HFFc6 (cell line): ENCODE results near the gene ARL13B. TPM values are rescaled to one million over a fixed set of nuclear protein-coding genes. Genes with fewer than 3 reads are reported as not detected.

Experiments
- DNase-seq: peaks from one replicate; pipeline ENCODE4 v3.0.0-alpha.2; 2018
- H3K27ac Mint-ChIP-seq: 2 replicates; pipeline ENCODE4 v1.8.0; 2020; ENCODE audit warnings: mild to moderate bottlenecking, mixed read lengths
- H3K27me3 Mint-ChIP-seq: 2 replicates; pipeline ENCODE4 v1.8.0; 2021; ENCODE audit warnings: mild to moderate bottlenecking, moderate library complexity, mixed read lengths; ENCODE audit not compliant: insufficient read depth
- H3K36me3 Mint-ChIP-seq: 2 replicates; pipeline ENCODE4 v1.8.0; 2021; ENCODE audit warnings: low read depth, mixed read lengths
- H3K4me1 Mint-ChIP-seq: 2 replicates; pipeline ENCODE4 v1.8.0; 2020; ENCODE audit warnings: low read depth, mixed read lengths
- H3K4me3 Mint-ChIP-seq: 2 replicates; pipeline ENCODE4 v1.8.0; 2020; ENCODE audit warnings: mild to moderate bottlenecking, moderate library complexity, mixed read lengths
- H3K9me3 Mint-ChIP-seq: 2 replicates; pipeline ENCODE4 v1.8.0; 2020; ENCODE audit warnings: mild to moderate bottlenecking, mixed read lengths
- total RNA-seq, 6 experiments: library from RNA; stranded (reverse); fragmentation: NEBNext Ultra II Directional; extraction: Animal tissue kit (Norgen Biotek cat#: 25700); gene quantifications; 2 replicates in 1 of 6; 3 replicates in 5 of 6; pipeline ENCODE4 v1.2.3, GENCODE V29; 2021
- TF ChIP-seq, protein P1 (sequence below): fragments of 200-600 bp; sonication (generic); IDR thresholded peaks from 2 replicates; pipeline ENCODE4 v1.5.0; 2021; ENCODE audit warnings: antibody characterized with exemption, mild to moderate bottlenecking

The ARL13B gene
- total RNA-seq, 6 experiments from 2014 or later: 5.0 to 10.6 (median 8.5) TPM

DNA sequence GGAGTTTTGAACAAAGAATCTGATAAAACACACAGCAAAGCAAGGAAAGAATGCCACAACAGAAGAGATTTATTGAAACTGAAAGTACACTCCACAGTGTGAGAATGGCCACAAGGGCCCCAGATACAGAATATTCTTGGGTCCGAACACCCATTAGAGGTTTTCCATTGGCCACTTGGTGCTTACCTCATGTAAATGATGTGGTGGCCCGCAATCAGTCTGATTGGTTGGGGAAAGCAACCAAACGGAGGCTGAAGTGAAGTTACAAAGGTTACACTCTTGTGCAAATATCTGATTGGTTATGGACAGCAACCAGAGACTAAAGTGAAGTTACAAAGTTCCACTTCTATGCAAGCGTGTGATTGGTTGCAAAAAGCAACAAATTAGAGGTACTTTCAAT lies 103.3 kb downstream of the ARL13B start:
- peaks cover 2% of the 10 kb centered on the region; the same call in 1 of the 2 replicates for H3K27me3 Mint-ChIP-seq
- no peaks in the 10 kb centered on the region for H3K4me1 Mint-ChIP-seq
- no peak overlapping the region for H3K4me3 Mint-ChIP-seq
- peaks cover 4% of the 10 kb centered on the region; the same call in 1 of the 2 replicates for H3K36me3 Mint-ChIP-seq
- no peaks in the 10 kb centered on the region for H3K9me3 Mint-ChIP-seq
- no peak for DNase-seq
- TF ChIP-seq, protein P1, sequence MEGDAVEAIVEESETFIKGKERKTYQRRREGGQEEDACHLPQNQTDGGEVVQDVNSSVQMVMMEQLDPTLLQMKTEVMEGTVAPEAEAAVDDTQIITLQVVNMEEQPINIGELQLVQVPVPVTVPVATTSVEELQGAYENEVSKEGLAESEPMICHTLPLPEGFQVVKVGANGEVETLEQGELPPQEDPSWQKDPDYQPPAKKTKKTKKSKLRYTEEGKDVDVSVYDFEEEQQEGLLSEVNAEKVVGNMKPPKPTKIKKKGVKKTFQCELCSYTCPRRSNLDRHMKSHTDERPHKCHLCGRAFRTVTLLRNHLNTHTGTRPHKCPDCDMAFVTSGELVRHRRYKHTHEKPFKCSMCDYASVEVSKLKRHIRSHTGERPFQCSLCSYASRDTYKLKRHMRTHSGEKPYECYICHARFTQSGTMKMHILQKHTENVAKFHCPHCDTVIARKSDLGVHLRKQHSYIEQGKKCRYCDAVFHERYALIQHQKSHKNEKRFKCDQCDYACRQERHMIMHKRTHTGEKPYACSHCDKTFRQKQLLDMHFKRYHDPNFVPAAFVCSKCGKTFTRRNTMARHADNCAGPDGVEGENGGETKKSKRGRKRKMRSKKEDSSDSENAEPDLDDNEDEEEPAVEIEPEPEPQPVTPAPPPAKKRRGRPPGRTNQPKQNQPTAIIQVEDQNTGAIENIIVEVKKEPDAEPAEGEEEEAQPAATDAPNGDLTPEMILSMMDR: no peak
- H3K27ac Mint-ChIP-seq: no peak overlapping the region

DNA sequence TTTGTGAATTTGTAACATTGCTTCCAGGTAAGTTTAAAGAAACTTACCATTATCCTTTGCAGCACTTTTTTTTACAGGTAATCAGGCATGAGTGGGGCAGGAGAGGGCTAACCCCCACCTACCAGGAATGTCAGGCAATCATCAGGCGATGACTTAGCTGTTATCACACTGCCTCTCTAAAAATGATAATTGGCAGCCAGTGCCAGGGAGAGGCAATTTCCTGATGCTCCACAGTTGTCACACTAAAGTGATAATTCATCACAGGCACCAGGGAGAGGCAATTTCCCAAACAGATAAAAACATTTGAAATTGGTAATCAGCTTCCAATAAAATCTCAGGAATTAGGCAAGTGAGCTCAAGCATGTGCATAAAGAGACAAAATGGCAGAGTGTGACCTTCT lies 109.2 kb downstream of the ARL13B start:
- H3K9me3 Mint-ChIP-seq: no peaks in the 10 kb centered on the region
- H3K4me3 Mint-ChIP-seq: no peak overlapping the region
- DNase-seq: no peak
- H3K36me3 Mint-ChIP-seq: 0 out of 2 replicates have a peak, but pooled peaks cover 5% of the 10 kb centered on the region
- peaks cover 2% of the 10 kb centered on the region; the same call in 1 of the 2 replicates for H3K27me3 Mint-ChIP-seq
- TF ChIP-seq, protein P1: no peak
- no peak overlapping the region for H3K27ac Mint-ChIP-seq
- H3K4me1 Mint-ChIP-seq: no peaks in the 10 kb centered on the region

DNA sequence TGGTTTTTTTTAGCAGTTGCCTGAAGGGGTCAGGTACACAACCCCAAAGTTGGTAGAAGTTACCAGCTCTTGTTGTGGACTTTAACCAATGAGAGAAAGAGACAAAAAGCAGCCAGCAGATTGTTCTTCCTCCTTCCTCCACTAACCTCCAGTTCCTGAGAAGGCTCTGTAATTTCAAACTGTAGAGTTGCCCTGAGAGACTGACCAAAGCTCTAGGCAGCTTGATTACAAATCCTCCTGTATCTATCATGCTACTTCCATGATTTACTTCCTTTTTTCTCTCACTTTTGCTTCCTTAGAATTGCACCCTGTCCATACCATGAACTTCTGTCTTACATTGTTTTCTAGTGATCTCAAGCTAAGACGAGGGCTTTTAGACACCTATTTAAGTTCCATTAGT lies 112.1 kb downstream of the ARL13B start:
- no peak for DNase-seq
- Mint-ChIP-seq H3K9me3 (no peaks in the 10 kb centered on the region), H3K4me1 (no peaks in the 10 kb centered on the region), H3K27ac (no peak overlapping the region), H3K27me3 (no peaks in the 10 kb centered on the region), H3K36me3 (0 out of 2 replicates have a peak, but pooled peaks cover 5% of the 10 kb centered on the region), H3K4me3 (no peak overlapping the region)
- TF ChIP-seq, protein P1: no peak

DNA sequence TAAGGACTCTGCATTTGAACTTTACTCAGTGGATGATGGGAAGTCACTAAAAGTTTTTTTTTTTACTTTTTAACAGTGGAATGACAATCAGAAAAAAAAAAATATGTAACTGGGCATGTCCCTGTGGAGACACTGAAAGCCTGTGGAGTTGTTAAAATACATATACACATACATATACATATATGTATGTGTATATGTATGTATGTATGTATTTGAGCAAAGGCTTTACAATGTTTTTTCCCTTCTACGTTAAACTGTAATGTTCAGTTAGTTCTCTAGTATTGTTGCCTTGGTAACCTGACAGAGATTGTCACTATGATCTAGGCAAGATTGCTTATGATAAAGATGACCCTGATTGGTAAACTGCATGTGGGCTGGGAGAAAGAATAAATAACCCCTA lies 113.2 kb downstream of the ARL13B start:
- H3K36me3 Mint-ChIP-seq: peaks cover 14% of the 10 kb centered on the region; the same call in 1 of the 2 replicates
- no peaks in the 10 kb centered on the region for H3K9me3 Mint-ChIP-seq
- DNase-seq: no peak
- H3K4me1 Mint-ChIP-seq: no peaks in the 10 kb centered on the region
- TF ChIP-seq, protein P1: no peak
- H3K27me3 Mint-ChIP-seq: no peaks in the 10 kb centered on the region
- H3K4me3 Mint-ChIP-seq: no peak overlapping the region
- no peak overlapping the region for H3K27ac Mint-ChIP-seq

DNA sequence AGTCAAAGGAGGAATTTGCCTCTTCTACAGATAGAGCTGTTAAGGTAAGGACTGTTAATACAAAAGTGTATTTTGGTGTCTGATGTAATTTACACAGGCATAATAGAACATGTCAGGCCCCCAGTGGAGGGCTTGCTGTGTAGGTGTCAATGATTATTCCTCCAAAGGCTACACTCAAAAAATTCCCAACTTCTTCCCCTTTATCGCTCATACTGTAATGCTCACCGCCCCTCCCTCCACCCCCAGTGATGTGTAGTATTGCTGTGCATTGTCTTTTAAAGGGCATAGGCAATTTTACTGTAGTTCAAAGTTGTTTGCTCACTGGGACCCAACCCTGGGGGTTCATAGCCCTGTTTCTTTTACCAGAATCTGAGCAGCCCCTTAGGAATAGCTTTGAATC lies 115.2 kb downstream of the ARL13B start:
- no peak for DNase-seq
- H3K27ac Mint-ChIP-seq: no peak overlapping the region
- TF ChIP-seq, protein P1: no peak
- peaks cover 15% of the 10 kb centered on the region; the same call in 1 of the 2 replicates for H3K36me3 Mint-ChIP-seq
- no peaks in the 10 kb centered on the region for H3K27me3 Mint-ChIP-seq
- H3K9me3 Mint-ChIP-seq: no peaks in the 10 kb centered on the region
- no peak overlapping the region for H3K4me3 Mint-ChIP-seq
- H3K4me1 Mint-ChIP-seq: no peaks in the 10 kb centered on the region

DNA sequence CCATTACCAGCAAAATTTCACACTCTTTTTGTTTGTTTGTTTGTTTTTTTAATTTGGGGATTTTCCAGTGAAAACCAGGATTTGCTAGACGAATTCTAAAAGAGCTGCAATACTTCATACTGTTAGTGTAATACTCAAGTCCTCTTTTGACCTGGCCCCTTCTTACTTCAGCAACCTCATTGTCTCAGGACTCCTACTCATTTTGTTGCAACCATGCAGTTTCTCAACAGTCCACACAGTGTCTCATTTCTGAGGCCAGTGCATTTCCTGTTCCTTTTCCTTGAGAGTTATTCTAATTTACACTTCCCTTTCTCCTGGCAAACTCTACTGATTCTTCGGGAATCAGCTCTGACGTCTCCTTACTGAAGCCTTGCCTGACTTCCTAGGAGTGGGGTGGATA lies 118.5 kb downstream of the ARL13B start:
- H3K27me3 Mint-ChIP-seq: no peaks in the 10 kb centered on the region
- no peak for DNase-seq
- H3K4me3 Mint-ChIP-seq: no peak overlapping the region
- no peaks in the 10 kb centered on the region for H3K4me1 Mint-ChIP-seq
- H3K27ac Mint-ChIP-seq: no peak overlapping the region
- no peaks in the 10 kb centered on the region for H3K9me3 Mint-ChIP-seq
- H3K36me3 Mint-ChIP-seq: peaks cover 9% of the 10 kb centered on the region; the same call in 1 of the 2 replicates
- TF ChIP-seq, protein P1: no peak
